ENCODE data around the gene MRFAP1.

Gene MRFAP1

DNA sequence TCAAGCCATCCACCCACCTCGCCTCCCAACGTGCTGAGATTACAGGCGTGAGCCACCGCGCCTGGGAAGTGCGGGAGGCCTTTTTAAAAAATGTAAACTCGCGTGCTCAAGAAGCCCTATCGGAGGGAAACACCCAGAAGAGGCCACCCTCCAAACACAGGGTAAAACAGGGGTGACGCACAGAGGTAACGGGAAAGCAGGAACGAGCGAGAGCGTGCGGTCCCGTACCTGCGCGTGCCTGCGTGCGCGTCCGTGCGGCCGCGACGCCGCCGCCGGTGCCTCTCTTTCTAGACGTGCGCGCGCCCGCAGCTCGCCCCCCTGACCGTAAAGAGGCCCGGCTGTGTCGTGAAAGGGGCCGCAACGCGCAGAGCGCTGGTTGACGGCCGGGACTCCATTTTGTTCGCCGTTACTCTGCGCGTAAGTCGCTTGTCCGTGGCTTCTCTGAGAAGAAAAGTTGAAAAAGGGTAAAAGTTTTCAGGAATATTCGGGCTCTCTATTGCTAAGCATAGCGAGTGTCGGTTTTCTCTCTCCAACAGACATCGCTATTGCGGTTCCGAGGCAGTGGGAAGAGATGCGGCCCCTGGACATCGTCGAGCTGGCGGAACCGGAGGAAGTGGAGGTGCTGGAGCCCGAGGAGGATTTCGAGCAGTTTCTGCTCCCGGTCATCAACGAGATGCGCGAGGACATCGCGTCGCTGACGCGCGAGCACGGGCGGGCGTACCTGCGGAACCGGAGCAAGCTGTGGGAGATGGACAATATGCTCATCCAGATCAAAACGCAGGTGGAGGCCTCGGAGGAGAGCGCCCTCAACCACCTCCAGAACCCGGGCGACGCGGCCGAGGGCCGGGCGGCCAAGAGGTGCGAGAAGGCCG, at the start of gene MRFAP1:
Gene MRFAP1 (plus strand): TSS at position 394 of the 872 bp plus-strand sequence. CDS start 178 bp downstream, at position 572.
- peak; percentile 93 for DNase-seq

DNA sequence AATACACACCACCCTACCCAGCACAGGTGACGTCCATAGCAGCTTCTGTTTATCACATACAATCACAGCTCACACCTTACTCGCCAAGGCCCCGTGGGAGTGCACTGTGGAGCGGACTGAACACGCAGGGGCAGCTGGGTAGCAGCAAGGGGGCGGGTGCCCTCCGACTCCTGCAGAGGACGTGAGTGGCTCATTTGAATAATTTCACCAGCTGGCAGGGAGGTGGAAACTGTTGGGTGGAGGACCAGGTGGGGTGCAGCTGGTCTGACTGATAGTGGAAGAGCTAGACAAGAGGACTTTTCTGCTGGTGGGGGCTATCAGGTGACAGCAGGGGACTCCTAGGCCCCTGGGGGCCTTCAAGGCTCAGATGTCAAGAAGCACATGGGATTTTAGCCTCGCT, 49.2 kb upstream of the MRFAP1 start:
- no peak for DNase-seq

DNA sequence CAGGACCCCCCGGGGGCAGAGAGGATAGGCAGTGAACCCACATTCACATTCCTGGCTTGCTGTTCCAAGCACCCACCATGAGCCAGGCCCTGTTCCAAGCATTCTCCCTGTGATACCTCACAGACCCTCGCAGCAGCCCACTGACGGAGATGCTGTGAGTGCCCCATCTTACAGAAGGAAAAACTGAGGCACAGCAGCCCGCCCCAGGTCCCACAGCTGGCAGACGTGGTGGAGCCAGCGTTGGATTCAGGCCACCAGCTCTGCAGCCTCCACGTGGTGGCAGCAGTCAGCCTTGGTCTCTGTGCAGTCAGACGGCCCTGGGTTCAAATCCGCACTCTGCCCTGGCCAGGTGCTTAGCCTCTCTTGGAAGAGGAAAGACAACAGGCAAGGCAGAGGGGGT, 48.7 kb upstream of the MRFAP1 start:
- no peak for DNase-seq

DNA sequence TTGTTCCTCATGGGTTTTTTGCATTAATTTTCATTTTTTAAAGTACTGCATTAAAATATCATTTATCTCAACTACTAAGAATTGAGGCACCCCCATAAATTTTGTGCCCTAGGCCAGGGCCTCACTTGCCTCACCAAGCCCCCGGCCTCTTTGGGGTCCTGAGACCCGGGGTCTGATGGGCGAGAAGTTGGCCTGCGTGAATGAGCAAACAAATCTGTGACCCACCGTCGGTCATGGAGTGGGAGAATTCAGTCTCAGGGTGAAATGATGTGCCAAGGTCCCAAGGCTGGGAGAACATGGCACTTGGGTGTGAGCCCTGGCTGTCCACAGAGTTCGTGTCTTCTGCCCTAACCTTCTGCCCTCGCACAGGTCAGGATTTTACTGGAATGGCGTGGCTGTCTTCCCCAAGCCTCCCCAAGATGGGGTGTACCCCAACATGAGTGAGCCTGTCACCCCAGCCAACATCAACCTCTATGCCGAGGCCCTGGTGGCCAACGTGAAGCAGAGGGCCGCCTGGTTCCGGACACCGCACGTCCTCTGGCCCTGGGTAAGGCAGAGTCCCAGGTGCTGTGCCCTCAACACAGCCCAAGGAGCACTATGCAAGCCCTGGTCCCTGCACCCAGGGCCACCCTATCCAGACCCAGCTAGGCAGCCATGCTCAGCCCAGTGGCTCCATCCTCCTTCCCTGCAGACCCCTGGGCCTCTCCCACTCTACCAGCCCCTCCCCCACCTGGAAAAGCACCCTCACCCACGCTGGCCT, 47.5 kb upstream of the MRFAP1 start:
- no peak for DNase-seq

DNA sequence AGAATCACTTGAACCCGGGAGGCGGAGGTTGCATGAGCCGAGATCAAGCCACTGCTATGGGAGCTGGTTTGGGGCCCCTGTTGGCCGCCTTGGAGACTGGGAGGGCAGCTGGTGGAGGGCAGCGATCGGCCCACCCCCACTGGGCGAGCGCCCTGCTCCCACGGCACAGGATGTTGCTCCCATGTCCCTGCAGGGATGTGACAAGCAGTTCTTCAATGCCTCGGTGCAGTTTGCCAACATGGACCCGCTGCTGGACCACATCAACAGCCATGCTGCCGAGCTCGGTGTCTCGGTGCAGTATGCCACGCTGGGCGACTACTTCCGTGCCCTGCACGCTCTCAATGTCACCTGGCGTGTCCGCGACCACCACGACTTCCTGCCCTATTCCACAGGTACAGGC, 46.1 kb upstream of the MRFAP1 start:
- no peak for DNase-seq

DNA sequence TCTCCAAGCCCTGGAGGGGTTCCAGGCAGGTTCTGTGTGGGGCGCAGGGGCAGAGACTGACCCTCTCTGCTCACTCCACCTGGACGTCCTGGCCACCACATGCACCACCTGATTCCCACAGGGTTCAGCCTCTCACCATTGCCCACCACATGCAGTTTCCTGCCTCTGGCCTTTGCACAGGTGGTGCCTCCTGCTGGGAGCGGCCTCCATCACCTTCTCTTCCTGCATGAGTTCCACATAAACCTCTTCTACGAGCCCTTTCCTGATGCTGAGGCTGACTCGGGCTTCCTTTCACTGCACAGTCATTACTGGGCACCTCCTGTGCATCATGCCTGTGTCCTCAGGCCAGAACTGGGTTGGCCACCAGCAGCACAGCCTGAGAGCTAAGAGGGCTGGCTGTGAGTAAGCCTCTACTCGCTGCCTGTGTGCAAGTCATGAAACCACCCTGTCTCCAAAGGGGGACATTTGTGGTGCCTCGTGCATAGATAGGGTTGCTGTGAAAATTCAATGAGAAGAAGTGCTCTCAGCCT, 45.6 kb upstream of the MRFAP1 start:
- DNase-seq = no peak

DNA sequence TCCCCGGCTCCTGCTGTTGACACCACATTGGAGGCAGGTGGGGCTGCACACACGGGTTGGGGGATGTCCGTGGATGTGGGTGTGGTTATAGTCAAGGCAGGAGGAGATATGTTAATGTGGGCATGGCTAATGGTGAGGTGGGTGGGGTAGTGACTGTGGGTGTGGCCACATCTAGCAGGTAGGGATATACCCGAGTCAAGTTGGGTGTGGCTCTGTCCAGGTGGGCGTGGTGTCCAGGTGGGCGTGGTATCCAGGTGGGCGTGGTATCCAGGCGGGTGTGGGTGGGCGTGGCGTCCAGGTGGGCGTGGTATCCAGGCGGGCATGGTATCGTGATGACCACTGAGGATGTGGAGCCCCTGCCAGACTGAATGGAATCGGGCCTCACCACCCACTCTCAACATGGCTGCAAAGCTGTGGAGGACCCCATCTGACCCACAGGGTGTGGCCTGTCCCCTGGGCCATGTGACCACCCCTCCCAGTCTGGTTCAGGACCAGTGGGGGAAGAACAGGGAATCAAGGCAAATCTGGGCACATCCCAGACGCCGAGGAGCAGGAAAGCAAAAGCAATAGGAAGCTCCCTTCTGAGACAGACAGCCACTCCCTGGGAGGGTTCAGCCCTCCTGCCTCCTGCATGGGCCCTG, 44.5 kb upstream of the MRFAP1 start:
- DNase-seq = no peak

DNA sequence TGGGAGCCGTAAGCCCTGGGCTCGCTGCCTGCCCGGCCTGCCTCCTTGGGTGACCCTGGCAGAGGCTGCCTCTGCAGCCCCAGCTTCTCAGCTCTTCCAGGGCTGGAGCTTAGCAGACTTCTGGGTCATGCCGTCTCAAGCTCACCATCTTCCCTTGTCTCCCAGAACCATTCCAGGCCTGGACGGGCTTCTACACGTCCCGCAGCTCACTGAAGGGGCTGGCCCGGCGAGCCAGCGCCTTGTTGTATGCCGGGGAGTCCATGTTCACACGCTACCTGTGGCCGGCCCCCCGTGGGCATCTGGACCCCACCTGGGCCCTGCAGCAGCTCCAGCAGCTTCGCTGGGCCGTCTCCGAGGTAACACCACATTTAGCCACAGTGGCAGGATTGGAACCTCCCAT, 43.5 kb upstream of the MRFAP1 start:
- no peak for DNase-seq

DNA sequence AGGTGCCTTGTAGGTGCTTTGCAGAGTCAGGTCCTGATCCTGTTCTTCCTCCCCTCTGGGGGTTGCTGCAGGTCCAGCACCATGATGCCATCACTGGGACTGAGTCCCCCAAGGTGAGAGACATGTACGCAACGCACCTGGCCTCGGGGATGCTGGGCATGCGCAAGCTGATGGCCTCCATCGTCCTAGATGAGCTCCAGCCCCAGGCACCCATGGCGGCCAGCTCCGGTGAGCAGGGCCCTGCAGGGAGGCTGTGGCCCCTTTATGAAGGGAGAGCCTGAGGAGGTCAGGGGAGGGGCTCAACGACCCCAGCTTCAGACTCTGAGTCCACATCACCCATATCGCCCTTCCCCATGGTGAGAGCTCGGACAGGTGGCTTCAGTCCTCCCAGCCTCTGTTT, 42.4 kb upstream of the MRFAP1 start:
- no peak for DNase-seq

DNA sequence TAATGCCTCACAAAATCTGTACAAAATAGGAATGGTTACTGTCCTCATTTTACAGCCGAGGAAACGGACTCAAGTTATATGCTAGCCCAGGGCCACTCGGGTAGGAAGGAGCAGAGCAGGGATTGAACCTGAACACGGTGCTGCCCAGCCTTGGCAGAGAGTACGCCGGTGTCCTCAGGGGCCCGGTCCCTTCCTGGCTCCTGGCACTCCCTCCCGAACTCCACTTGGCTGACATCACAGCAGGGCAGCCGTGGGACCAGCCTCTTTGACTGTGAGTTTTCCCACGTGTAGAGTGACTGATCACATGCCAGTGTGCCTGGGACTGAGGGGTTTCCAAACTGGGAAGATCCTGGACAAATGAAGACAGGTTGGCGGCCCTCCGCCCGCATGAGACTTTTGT, 41.8 kb upstream of the MRFAP1 start:
- DNase-seq = no peak

DNA sequence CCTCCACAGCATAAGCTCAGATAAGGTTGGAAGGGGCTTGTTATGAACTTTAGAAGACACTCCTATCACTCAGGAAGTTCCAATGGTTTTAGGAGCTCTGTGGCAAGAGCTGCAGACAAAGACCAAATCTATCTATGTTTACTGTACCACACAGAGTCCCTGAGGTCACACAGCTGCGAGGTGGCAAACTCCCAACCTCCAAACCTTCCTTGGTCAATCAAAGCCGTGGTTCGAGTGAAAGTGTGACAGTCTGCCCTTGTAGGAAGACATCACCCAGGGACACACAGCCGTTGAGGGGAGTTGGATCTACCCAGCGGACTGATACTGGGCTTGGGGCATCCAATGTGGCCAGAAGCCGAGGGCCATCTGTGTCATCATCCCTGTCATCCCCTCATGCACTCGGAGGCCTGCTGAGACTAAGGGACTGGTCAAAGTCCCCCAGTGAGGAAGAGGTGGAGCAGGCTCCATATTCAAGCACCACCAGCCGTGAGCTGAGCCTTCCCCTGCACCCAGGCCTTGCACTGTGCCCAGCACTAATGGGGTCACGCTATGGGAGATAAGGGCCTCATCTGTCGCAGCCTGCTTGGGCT, 38.7 kb upstream of the MRFAP1 start:
- no peak for DNase-seq

DNA sequence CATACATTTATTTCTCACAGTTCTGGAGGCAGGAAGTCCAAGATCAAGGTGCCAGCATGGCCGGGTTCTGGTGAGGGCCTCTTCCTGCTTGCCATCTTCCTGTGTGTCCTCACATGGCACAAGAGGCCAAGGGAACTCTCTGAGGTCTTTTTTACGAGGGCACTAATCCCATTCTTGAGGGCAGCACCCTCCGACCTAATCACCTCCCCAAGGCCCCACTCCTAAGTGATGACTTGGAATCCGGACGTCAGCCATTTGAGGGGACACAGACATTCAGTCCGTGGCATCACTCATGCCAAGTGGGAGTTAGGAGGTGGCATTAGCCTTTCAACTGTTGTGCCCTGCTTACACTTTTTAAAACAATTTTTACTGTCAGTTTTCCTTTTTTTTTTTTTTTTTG, 38.2 kb upstream of the MRFAP1 start:
- no peak for DNase-seq

DNA sequence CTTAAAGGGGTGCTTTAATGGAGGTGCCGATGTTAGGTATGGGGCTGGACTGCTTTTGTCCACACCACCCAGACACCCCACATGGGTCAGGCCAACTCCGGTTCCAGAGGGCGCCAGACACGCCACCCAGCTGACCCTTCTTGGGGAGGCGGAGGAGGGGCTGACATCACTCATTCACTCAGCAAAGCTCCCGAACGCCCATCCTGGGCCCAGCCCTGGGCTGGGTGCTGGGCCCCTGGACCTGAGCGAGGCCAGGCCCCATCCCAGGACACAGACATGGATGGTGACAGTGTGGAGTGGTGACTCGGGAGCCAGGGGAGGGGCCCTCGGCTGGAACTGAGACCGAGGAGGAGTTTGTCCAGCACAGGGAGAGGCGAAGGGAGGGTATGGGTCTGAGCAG, 37.4 kb upstream of the MRFAP1 start:
- DNase-seq = no peak

DNA sequence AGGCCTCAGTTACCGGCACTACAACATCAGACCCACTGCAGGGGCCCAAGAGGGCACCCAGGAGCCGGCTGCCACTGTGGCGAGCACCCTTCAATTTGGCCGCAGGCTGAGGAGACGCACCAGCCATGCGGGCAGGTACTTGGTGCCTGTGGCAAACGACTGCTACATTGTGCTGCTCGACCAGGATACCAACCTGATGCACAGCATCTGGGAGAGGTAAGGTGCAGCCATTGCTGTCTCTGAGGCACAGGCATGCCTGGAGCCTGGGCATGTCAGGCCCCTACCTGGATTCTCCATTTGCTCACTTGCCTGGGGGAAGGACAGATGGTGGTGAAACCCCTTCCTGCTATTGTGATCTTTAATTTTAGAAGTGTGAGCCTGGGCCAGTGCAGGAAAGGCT, 35.4 kb upstream of the MRFAP1 start:
- no peak for DNase-seq

DNA sequence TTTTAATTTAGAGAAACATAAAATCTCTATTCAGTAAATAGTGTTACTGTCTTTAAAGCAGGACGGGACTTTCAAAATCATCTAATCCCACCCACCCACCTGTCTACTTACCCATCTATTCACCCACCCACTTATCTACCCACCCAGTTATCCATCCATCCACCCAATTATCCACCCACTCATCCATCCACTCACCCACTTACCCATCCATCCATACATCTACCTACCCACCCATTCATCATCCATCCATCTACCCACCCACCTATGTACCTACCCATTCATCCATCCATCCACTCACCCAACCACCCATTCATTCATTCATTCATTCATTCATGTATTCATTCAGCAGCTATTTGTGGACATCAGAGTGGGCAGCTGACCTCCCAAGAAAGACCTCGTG, 34.9 kb upstream of the MRFAP1 start:
- DNase-seq = no peak

DNA sequence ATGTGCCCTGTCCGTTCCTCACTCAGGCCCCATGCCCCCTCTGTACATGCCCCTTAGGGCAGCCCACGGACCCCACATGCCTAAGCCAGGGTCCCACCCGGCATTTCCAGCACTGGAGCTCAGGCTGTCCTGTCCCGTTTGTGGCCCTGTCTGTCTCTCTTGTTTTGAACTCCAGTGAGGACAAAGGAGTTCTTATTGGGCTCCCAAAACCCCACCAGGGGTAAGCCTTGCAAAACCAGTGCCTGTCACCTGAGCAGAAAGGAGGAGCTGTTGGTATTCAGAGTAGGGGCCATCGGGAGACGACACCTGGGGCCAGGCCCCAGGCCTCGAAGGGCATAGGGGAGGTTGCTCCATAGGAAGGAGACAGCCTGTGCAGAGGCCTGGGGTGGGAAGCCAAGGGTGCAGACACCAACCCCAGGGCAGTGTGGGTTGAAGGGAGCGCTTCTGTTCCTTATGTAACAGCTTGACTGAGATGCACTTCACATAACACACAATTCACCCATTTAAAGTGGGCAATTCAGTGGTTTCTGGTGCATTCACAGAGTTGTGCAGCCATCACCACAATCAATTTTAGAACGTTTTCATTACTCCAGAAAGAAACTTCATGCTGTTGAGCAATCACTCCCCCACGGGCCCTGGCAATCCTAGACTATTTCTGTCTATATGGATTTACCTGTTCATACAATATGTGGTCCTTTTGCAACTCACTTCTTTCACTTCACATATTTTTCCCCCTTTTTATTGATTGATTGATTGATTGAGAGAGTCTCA, 33.8 kb upstream of the MRFAP1 start:
- DNase-seq = no peak

DNA sequence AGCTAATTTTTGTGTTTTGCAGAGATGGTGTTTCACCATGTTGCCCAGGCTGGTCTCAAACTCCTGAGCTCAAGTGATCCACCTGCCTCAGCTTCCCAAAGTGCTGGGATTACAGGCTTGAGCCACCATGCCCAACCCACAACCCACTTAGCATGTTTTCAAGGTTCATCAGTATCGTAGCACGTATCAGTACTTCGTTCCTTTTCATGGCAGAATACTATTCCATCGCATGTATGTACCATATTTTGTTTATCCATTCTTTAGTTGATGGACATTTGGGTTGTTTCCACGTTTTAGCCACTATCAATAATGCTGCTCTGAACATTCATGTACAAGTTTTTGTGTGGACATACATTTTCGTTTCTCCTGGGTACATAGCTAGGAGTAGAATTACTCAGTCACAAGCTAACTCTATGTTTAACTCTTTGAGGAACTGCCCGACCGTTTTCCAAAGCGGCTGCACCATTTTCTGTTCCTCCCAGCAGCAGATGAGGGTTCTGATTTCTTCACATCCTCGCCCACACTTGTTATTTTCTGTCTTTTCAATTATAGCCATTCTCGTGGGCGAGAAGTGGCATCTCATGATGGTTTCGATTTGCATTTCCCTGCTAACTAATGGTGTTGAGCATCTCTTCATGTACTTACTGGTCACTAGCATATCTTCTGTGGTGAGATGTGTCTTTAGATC, 33.0 kb upstream of the MRFAP1 start:
- no peak for DNase-seq

DNA sequence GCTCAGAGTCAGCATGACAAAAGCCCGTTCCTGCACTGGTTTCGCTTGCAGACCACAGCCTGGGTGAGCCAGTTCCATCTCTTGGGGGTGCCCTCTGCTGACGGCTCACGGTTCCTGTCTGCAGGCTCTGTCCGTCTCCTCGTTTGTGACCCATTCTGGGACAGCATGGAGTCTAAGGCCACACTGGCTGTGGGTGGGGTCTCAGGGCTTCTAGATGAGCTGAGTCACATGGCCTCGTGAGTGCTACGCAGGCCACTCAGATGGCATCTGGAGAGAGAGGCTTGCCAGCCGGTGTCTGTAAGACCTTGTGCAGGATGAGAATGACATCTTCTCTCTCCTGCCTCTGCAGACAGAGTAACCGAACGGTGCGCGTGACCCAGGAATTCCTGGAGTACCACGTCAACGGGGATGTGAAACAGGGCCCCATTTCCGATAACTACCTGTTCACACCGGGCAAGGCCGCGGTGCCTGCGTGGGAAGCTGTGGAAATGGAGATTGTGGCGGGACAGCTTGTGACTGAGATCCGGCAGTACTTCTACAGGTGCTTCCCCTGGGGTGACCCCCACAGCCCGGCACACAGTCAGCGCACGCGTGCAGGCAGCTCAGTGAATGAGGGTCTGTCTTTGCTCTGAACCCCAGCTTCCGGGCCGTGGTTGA, 31.6 kb upstream of the MRFAP1 start:
- no peak for DNase-seq

DNA sequence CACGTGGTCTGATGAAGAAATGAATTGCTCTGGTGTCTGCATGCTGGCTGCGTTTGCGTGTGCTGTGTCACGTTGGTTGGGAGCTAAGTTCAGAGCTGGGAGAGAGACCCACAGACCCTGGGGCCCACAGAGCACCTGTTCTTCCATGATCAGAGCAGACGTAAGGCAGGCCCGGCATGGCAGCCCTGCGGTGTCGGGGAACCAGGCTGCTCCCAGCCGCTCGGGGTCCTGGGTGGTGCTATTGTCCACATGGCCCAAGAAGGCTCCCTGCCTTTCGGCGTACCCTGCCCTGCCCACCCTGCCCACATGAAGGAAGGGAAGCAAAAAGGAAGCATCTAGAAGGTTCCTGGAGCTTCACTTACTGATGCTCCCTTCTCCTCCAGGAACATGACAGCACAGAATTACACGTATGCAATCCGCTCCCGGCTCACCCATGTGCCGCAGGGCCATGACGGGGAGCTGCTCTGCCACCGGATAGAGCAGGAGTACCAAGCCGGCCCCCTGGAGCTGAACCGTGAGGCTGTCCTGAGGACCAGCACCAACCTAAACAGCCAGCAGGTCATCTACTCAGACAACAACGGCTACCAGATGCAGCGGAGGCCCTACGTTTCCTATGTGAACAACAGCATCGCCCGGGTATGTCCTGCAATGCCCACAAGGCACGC, 30.9 kb upstream of the MRFAP1 start:
- no peak for DNase-seq

DNA sequence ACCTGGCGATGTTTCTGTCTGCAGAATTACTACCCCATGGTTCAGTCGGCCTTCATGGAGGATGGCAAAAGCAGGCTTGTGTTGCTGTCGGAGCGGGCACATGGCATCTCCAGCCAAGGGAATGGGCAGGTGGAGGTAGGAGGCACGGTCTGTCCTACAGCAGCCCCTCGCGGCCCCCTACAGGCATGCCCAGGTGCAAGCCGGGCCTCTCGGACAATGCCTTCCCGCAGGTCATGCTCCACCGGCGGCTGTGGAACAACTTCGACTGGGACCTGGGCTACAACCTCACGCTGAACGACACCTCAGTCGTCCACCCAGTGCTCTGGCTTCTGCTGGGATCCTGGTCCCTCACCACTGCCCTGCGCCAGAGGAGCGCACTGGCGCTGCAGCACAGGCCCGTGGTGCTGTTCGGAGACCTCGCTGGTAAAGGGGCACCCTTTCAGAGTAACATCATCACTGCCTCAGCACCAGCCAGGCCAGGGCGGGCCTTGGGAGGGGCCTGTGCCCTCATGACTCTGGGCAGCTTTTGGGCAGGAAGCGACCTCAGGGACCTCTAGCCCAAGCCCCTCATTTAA, 29.5 kb upstream of the MRFAP1 start:
- DNase-seq = no peak
